ENCODE data around the gene DCDC2C.

DNA sequence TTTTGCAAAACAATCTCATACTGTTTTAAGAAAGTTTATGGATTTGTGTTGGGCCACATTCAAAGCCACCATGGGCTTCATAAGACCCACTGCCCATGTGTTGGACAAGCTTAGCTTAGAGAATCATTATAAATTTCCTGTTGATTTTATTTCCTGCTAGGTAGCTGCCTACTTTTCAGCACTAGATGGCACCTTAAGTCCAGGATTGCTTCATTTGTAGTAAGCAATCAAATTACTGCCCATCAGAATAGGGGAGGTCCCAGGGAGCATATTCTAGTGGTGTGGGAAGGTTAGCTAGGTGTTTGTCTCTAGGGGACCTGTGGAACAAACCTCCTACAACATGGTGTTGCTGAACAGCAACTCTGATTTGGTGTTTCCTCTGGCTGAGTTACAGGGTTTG, 11.0 kb upstream of the DCDC2C start:
- TF ChIP-seq, protein P1, sequence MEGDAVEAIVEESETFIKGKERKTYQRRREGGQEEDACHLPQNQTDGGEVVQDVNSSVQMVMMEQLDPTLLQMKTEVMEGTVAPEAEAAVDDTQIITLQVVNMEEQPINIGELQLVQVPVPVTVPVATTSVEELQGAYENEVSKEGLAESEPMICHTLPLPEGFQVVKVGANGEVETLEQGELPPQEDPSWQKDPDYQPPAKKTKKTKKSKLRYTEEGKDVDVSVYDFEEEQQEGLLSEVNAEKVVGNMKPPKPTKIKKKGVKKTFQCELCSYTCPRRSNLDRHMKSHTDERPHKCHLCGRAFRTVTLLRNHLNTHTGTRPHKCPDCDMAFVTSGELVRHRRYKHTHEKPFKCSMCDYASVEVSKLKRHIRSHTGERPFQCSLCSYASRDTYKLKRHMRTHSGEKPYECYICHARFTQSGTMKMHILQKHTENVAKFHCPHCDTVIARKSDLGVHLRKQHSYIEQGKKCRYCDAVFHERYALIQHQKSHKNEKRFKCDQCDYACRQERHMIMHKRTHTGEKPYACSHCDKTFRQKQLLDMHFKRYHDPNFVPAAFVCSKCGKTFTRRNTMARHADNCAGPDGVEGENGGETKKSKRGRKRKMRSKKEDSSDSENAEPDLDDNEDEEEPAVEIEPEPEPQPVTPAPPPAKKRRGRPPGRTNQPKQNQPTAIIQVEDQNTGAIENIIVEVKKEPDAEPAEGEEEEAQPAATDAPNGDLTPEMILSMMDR (IDR thresholded peaks at IDR 0.05) = peak in 2 of 4 experiments; percentile 33 to 37
- no peak for TF ChIP-seq POLR2A (IDR thresholded peaks at IDR 0.05)

All from prostate gland (tissue), 2 donors.